Neural cell (in vitro differentiated cells): ENCODE data around the gene TBCK. TPM values are rescaled to one million over a fixed set of nuclear protein-coding genes. Genes with fewer than 3 reads are reported as not detected.

ENCODE experiments used
- H2AFZ ChIP-seq: fragments of 200-600, 300-800 bp; sonication (generic), shearing (Covaris generic); 2 replicates; pipeline ENCODE4 v1.6.0; 2014; ENCODE audit warnings: low read depth, mild to moderate bottlenecking, antibody characterized with exemption, low read length, moderate library complexity
- H3F3A ChIP-seq: fragments of 200-600 bp; shearing (Covaris generic); 2 replicates; pipeline ENCODE4 v1.6.1; 2016; ENCODE audit warnings: mild to moderate bottlenecking, moderate library complexity, mixed read lengths, antibody characterized with exemption, low read length; ENCODE audit not compliant: insufficient read depth, poor library complexity, severe bottlenecking
- H3K27ac ChIP-seq: fragments of 200-600, 300-800 bp; sonication (generic), shearing (Covaris generic); 2 replicates; pipeline ENCODE4 v1.5.1; 2014; ENCODE audit warnings: mild to moderate bottlenecking, low read length, moderate library complexity
- H3K27me3 ChIP-seq: fragments of 300-800, 200-600 bp; sonication (generic), shearing (Covaris generic); 2 replicates; pipeline ENCODE4 v1.6.0; 2014; ENCODE audit warnings: mild to moderate bottlenecking, low read depth, low read length, moderate library complexity; ENCODE audit not compliant: insufficient read depth
- H3K36me3 ChIP-seq: fragments of 300-800, 200-600 bp; sonication (generic), shearing (Covaris generic); 2 replicates; pipeline ENCODE4 v1.5.1; 2014; ENCODE audit warnings: mild to moderate bottlenecking, antibody characterized with exemption, low read length, moderate library complexity; ENCODE audit not compliant: insufficient read depth
- H3K4me2 ChIP-seq: fragments of 300-800, 200-600 bp; sonication (generic), shearing (Covaris generic); 2 replicates; pipeline ENCODE4 v1.6.0; 2014; ENCODE audit warnings: mild to moderate bottlenecking, low read length
- H3K4me3 ChIP-seq: fragments of 300-800, 200-600 bp; sonication (generic), shearing (Covaris generic); 2 replicates; pipeline ENCODE4 v1.5.1; 2014; ENCODE audit warnings: mild to moderate bottlenecking, low read length, moderate library complexity
- H3K79me2 ChIP-seq: fragments of 200-600 bp; shearing (Covaris generic); replicated peaks from 2 replicates; pipeline ENCODE4 v1.6.0; 2014; ENCODE audit warnings: mild to moderate bottlenecking, low read length, moderate library complexity; ENCODE audit not compliant: insufficient read depth
- H3K9ac ChIP-seq: fragments of 300-800, 200-600 bp; sonication (generic), shearing (Covaris generic); 2 replicates; pipeline ENCODE4 v1.6.1; 2016; ENCODE audit warnings: mild to moderate bottlenecking, low read length, mixed read lengths
- H3K9me2 ChIP-seq: fragments of 200-600 bp; shearing (Covaris generic); 2 replicates; pipeline ENCODE4 v1.6.1; 2016; ENCODE audit warnings: mild to moderate bottlenecking, low read length, mixed read lengths; ENCODE audit not compliant: insufficient read depth
- H3K9me3 ChIP-seq: fragments of 200-600, 300-800 bp; sonication (generic), shearing (Covaris generic); 2 replicates; pipeline ENCODE4 v1.6.1; 2016; ENCODE audit warnings: mild to moderate bottlenecking, mixed run types, low read length, moderate library complexity, mixed read lengths
- H4K20me1 ChIP-seq: fragments of 200-600 bp; shearing (Covaris generic); 2 replicates; pipeline ENCODE4 v1.6.1; 2016; ENCODE audit warnings: mild to moderate bottlenecking, mixed run types; ENCODE audit not compliant: insufficient read depth
- EP300 ChIP-seq: fragments of 450-650 bp; conservative IDR thresholded peaks from 2 replicates; pipeline ENCODE4 v1.6.1; 2014; ENCODE audit warnings: antibody characterized with exemption, mild to moderate bottlenecking, moderate library complexity; ENCODE audit not compliant: poor library complexity, severe bottlenecking
- EZH2 ChIP-seq: fragments of 200-600, 300-800 bp; shearing (Covaris generic), sonication (generic); IDR thresholded peaks from 2 replicates; pipeline ENCODE4 v1.6.1; 2014; ENCODE audit warnings: antibody characterized with exemption, low read length, borderline replicate concordance, mild to moderate bottlenecking; ENCODE audit not compliant: insufficient read depth, poor library complexity, severe bottlenecking
- MXI1 ChIP-seq: fragments of 450-650 bp; conservative IDR thresholded peaks from 2 replicates; pipeline ENCODE4 v1.6.1; 2014; ENCODE audit warnings: antibody characterized with exemption, mild to moderate bottlenecking; ENCODE audit not compliant: poor library complexity, severe bottlenecking
- POLR2AphosphoS5 ChIP-seq: IDR thresholded peaks from 2 replicates; pipeline ENCODE4 v1.6.1; 2012
- RAD21 ChIP-seq: fragments of 450-650 bp; conservative IDR thresholded peaks from 2 replicates; pipeline ENCODE4 v1.6.1; 2014; ENCODE audit warnings: antibody characterized with exemption, mild to moderate bottlenecking, moderate library complexity
- SMC3 ChIP-seq: fragments of 450-650 bp; conservative IDR thresholded peaks from 2 replicates; pipeline ENCODE4 v1.6.1; 2014; ENCODE audit warnings: antibody characterized with exemption, mild to moderate bottlenecking, moderate library complexity; ENCODE audit not compliant: poor library complexity
- TAF1 ChIP-seq: IDR thresholded peaks from 2 replicates; pipeline ENCODE4 v1.6.1; 2012; ENCODE audit warnings: low read depth
- polyA plus RNA-seq: library from polyadenylated mRNA; depleted of rRNA; stranded (reverse); fragments of >200 nt; gene quantifications from 2 replicates; pipeline ENCODE4 v1.2.3, GENCODE V29; 2014
- TF ChIP-seq, protein P1 (sequence below): fragments of 450-650 bp; IDR thresholded peaks from 2 replicates; pipeline ENCODE4 v1.5.1; 2014; ENCODE audit warnings: antibody characterized with exemption, mild to moderate bottlenecking, moderate library complexity; ENCODE audit not compliant: poor library complexity, severe bottlenecking
- TF ChIP-seq, protein P2 (sequence below): IDR thresholded peaks from 2 replicates; pipeline ENCODE4 v1.6.1; 2012; ENCODE audit warnings: borderline replicate concordance

The TBCK gene
- polyA plus RNA-seq, 1 donor from 2014 or later, result 55.0 TPM

DNA sequence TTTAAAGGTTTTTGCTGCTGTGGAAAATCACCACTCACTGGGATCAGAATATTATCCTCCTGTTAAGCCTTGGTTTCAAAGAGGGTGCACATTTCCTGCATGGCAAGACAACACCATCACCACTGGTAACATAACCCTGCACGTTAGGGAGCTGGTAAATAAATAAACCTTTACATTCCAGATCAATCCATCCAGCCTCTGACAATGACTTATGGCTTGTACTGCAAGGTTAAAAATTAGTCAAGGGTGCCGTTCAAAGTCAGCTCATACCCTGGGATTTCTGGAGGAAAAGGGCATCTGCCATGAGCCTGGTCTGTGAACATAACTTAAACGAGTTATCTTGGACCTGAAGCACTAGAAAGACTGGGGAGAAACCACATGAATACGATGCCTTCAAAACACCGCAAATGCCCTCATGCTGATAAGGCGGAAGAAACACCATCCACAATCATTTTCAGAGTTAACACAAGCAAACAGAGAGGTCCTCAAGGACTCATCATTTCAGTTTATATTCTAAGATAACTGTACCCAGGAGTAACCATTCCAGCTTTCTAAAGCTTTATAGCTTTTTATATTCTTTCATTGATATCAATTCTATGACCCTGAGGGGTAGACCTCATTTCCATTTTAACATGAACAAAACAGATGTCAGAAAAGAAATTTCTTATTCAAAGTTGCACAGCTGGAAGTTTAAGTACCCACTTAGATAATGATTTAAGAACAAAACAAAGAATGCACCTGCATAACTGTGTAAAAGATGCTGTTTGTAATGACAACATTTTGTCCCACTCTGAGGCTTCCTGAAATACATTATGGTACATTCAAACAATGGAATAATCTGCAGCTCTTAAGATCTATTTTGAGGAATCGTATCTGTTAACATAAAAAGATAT, 317.6 kb downstream of the TBCK start:
- no peaks in the 10 kb centered on the region for H3K27me3 ChIP-seq
- no peak overlapping the region for H3K27ac ChIP-seq
- no peaks in the 10 kb centered on the region for H3F3A ChIP-seq
- no peaks in the 10 kb centered on the region for H3K36me3 ChIP-seq
- H3K4me2 ChIP-seq, result no peak overlapping the region
- H3K79me2 ChIP-seq, result no peaks in the 10 kb centered on the region
- H3K9me2 ChIP-seq, result no peaks in the 10 kb centered on the region
- H3K9ac ChIP-seq, result no peak overlapping the region
- no peaks in the 10 kb centered on the region for H4K20me1 ChIP-seq
- no peak overlapping the region for H3K4me3 ChIP-seq
- no peak overlapping the region for H2AFZ ChIP-seq
- H3K9me3 ChIP-seq, result no peaks in the 10 kb centered on the region
- TF ChIP-seq, protein P1, sequence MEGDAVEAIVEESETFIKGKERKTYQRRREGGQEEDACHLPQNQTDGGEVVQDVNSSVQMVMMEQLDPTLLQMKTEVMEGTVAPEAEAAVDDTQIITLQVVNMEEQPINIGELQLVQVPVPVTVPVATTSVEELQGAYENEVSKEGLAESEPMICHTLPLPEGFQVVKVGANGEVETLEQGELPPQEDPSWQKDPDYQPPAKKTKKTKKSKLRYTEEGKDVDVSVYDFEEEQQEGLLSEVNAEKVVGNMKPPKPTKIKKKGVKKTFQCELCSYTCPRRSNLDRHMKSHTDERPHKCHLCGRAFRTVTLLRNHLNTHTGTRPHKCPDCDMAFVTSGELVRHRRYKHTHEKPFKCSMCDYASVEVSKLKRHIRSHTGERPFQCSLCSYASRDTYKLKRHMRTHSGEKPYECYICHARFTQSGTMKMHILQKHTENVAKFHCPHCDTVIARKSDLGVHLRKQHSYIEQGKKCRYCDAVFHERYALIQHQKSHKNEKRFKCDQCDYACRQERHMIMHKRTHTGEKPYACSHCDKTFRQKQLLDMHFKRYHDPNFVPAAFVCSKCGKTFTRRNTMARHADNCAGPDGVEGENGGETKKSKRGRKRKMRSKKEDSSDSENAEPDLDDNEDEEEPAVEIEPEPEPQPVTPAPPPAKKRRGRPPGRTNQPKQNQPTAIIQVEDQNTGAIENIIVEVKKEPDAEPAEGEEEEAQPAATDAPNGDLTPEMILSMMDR, result no peak
- TF ChIP-seq SMC3 (no peak), POLR2AphosphoS5 (no peak), EP300 (no peak), TAF1 (no peak), RAD21 (no peak), EZH2 (no peak), MXI1 (no peak)
- TF ChIP-seq, protein P2, sequence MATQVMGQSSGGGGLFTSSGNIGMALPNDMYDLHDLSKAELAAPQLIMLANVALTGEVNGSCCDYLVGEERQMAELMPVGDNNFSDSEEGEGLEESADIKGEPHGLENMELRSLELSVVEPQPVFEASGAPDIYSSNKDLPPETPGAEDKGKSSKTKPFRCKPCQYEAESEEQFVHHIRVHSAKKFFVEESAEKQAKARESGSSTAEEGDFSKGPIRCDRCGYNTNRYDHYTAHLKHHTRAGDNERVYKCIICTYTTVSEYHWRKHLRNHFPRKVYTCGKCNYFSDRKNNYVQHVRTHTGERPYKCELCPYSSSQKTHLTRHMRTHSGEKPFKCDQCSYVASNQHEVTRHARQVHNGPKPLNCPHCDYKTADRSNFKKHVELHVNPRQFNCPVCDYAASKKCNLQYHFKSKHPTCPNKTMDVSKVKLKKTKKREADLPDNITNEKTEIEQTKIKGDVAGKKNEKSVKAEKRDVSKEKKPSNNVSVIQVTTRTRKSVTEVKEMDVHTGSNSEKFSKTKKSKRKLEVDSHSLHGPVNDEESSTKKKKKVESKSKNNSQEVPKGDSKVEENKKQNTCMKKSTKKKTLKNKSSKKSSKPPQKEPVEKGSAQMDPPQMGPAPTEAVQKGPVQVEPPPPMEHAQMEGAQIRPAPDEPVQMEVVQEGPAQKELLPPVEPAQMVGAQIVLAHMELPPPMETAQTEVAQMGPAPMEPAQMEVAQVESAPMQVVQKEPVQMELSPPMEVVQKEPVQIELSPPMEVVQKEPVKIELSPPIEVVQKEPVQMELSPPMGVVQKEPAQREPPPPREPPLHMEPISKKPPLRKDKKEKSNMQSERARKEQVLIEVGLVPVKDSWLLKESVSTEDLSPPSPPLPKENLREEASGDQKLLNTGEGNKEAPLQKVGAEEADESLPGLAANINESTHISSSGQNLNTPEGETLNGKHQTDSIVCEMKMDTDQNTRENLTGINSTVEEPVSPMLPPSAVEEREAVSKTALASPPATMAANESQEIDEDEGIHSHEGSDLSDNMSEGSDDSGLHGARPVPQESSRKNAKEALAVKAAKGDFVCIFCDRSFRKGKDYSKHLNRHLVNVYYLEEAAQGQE, result no peak

DNA sequence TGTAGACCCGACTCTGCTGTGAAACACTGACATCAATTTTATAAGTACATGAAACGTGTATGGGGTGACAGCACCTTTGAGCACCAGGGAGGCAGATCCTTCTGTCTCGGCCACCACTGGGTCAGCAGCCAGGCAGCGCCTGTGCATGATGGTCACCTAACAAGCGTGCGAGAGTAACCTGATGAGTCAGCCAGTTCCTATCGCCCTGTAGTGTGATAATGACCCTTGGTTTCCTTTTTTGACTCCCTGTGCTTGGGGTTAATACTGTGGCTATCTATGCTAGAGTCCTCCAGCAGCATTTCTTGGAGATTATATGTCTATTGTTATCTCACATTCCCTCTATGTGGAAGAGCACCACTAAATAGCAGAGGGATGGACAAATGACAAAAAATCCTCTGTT, 319.2 kb downstream of the TBCK start:
- Histone ChIP-seq H3K9me3 (no peaks in the 10 kb centered on the region), H3K9me2 (no peaks in the 10 kb centered on the region), H3F3A (no peaks in the 10 kb centered on the region), H3K4me2 (no peak overlapping the region), H2AFZ (no peak overlapping the region), H3K79me2 (no peaks in the 10 kb centered on the region), H3K36me3 (no peaks in the 10 kb centered on the region), H3K9ac (no peak overlapping the region), H3K27me3 (no peaks in the 10 kb centered on the region), H4K20me1 (no peaks in the 10 kb centered on the region), H3K4me3 (no peak overlapping the region), H3K27ac (no peak overlapping the region)
- no peak for TF ChIP-seq EP300
- no peak for TF ChIP-seq MXI1
- TF ChIP-seq RAD21, result no peak
- no peak for TF ChIP-seq POLR2AphosphoS5
- TF ChIP-seq, protein P1, result no peak
- no peak for TF ChIP-seq SMC3
- no peak for TF ChIP-seq TAF1
- TF ChIP-seq, protein P2, result no peak
- no peak for TF ChIP-seq EZH2
